AG20443 (cell line): ENCODE data around the gene LPCAT3.

Source experiments
- DNase-seq: peaks from one replicate; pipeline ENCODE4 v3.0.0; 2012; ENCODE audit warnings: low spot score, mixed read lengths

Gene LPCAT3

GRCh38 chr12:6963791-6964413 is 54.4 kb downstream of the LPCAT3 start:
- no peak for DNase-seq

GRCh38 chr12:6963016-6963731 is 55.1 kb downstream of the LPCAT3 start:
- DNase-seq, result no peak

- no peak for DNase-seq
Measured at GRCh38 chr12:6962285-6963015, 55.8 kb downstream of the LPCAT3 start.

GRCh38 chr12:6961695-6962284 is 56.5 kb downstream of the LPCAT3 start:
- peak; percentile 82 for DNase-seq

GRCh38 chr12:6961278-6961694 is 57.0 kb downstream of the LPCAT3 start:
- DNase-seq, result peak; percentile 78

GRCh38 chr12:6960593-6961277 is 57.5 kb downstream of the LPCAT3 start:
- no peak for DNase-seq

- no peak for DNase-seq
Measured at GRCh38 chr12:6959805-6960592, 58.3 kb downstream of the LPCAT3 start.

GRCh38 chr12:6959058-6959804 is 59.0 kb downstream of the LPCAT3 start:
- DNase-seq, result no peak

GRCh38 chr12:6958609-6959057 is 59.6 kb downstream of the LPCAT3 start:
- DNase-seq, result no peak

- no peak for DNase-seq
Measured at GRCh38 chr12:6957741-6958608, 60.3 kb downstream of the LPCAT3 start.

- DNase-seq, result no peak
Measured at GRCh38 chr12:6957151-6957701, 61.0 kb downstream of the LPCAT3 start.

GRCh38 chr12:6956021-6956727 is 62.1 kb downstream of the LPCAT3 start:
- no peak for DNase-seq

- no peak for DNase-seq
Measured at GRCh38 chr12:6955108-6956020, 62.9 kb downstream of the LPCAT3 start.

GRCh38 chr12:6954316-6955107 is 63.8 kb downstream of the LPCAT3 start:
- DNase-seq, result no peak

GRCh38 chr12:6953442-6954315 is 64.6 kb downstream of the LPCAT3 start:
- DNase-seq, result peak; percentile 55
